Measurements from ENCODE around the gene SEZ6.

DNA sequence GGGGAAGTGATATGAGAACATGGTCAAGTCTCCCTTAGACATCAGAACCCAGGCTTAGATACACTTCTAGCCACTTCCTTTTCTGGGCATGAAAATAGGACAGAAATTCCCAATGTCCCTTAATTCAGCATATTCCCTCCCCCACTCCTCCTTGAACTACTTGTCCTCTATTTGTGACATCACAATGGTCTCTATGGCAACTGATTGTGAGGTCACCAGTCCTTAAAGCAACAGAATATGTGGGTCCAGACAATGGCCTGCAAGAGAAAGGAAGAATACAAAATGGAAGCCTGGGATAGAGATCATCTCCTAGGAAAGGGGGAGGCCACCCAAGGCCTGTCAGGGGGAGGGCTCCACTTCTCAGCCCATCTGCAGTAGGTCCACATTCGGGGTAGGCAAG lies 6.7 kb upstream of the SEZ6 start:
- TF ChIP-seq, protein P1, sequence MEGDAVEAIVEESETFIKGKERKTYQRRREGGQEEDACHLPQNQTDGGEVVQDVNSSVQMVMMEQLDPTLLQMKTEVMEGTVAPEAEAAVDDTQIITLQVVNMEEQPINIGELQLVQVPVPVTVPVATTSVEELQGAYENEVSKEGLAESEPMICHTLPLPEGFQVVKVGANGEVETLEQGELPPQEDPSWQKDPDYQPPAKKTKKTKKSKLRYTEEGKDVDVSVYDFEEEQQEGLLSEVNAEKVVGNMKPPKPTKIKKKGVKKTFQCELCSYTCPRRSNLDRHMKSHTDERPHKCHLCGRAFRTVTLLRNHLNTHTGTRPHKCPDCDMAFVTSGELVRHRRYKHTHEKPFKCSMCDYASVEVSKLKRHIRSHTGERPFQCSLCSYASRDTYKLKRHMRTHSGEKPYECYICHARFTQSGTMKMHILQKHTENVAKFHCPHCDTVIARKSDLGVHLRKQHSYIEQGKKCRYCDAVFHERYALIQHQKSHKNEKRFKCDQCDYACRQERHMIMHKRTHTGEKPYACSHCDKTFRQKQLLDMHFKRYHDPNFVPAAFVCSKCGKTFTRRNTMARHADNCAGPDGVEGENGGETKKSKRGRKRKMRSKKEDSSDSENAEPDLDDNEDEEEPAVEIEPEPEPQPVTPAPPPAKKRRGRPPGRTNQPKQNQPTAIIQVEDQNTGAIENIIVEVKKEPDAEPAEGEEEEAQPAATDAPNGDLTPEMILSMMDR (IDR thresholded peaks at IDR 0.05) = no peak
- TF ChIP-seq SIN3A (IDR thresholded peaks at IDR 0.05; ENCODE audit: borderline replicate concordance, insufficient read depth, low read depth, low read length) = no peak
- TF ChIP-seq, protein P2, sequence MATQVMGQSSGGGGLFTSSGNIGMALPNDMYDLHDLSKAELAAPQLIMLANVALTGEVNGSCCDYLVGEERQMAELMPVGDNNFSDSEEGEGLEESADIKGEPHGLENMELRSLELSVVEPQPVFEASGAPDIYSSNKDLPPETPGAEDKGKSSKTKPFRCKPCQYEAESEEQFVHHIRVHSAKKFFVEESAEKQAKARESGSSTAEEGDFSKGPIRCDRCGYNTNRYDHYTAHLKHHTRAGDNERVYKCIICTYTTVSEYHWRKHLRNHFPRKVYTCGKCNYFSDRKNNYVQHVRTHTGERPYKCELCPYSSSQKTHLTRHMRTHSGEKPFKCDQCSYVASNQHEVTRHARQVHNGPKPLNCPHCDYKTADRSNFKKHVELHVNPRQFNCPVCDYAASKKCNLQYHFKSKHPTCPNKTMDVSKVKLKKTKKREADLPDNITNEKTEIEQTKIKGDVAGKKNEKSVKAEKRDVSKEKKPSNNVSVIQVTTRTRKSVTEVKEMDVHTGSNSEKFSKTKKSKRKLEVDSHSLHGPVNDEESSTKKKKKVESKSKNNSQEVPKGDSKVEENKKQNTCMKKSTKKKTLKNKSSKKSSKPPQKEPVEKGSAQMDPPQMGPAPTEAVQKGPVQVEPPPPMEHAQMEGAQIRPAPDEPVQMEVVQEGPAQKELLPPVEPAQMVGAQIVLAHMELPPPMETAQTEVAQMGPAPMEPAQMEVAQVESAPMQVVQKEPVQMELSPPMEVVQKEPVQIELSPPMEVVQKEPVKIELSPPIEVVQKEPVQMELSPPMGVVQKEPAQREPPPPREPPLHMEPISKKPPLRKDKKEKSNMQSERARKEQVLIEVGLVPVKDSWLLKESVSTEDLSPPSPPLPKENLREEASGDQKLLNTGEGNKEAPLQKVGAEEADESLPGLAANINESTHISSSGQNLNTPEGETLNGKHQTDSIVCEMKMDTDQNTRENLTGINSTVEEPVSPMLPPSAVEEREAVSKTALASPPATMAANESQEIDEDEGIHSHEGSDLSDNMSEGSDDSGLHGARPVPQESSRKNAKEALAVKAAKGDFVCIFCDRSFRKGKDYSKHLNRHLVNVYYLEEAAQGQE (IDR thresholded peaks at IDR 0.05; ENCODE audit: insufficient read depth in 1 of 2, low read depth in 2 of 2, low read length in 1 of 2) = no peak

All from Panc1 (cell line).